NCI-H2029 treated with DMSO at 0.1 percent for 48 hours (cell line): ENCODE data around the gene KCNN1.
"Not testable (repeated sequence)": the region's sequence is repeated elsewhere in the genome, so short reads cannot be mapped to it uniquely, and the experiment has no call there.

Source experiments
- DNase-seq: peaks from one replicate; lab custom pipeline; 2025; lab: John Stamatoyannopoulos, UW

KCNN1 gene

DNA sequence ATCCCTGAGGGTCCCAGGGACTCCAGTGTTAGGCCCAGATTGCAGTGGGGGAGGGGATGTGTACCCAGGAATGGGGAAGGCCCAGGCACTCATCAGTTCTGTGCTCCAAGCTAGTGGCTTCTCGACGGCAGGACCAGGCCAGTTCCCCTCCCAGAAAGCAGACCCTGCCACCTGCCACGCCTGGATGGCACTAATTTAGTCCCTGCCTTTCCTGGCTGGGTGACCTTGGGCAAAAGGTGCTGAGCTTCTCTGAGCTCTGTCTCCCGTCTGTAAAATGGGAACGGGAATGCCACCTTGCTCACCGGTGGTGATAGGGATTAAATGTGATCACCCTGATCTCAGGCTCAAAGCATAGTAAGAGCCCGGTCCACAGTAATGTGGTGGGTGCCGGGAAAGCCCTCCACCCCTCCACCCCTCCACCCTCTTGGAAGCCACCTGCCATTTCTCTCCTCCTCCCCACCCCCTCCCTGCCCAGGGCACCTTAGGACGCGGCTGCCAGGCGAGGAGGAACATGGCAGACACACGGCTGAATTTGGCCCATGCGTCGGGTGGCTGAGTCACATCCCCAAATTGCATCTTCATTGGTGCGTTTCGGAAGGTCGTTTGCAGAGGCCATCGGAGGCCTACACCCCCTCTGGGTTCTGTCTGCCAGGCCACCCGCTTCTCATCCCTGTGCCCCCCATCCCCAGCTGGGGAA, 2.3 kb downstream of the KCNN1 start:
- DNase-seq: no peak

GRCh38 chr19:17972230-17972629, 5.3 kb downstream of the KCNN1 start:
- DNase-seq: no peak

GRCh38 chr19:17973759-17974158, 6.9 kb downstream of the KCNN1 start:
- no peak for DNase-seq

GRCh38 chr19:17974551-17974950, 7.6 kb downstream of the KCNN1 start:
- DNase-seq: no peak

DNA sequence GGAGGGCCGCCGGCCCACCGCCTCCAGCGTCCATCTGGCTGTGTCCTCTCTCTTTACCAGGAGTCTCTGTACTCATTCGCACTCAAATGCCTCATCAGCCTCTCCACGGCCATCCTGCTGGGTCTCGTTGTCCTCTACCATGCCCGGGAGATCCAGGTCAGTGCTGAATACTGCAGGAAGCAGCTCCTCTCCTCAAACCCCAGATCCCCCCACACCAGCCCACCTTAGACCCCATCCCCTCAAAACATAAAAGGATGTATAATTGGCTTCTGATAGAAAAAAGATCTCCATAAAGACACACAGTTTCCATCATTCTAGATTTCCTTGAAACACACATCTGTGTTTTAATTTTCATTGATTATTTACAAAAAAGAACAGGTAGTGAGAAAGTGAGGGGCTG, 8.1 kb downstream of the KCNN1 start:
- DNase-seq: no peak

- DNase-seq: no peak
Observed at GRCh38 chr19:17977021-17977420, 10.1 kb downstream of the KCNN1 start.

GRCh38 chr19:17977488-17977887, 10.6 kb downstream of the KCNN1 start:
- DNase-seq: no peak

GRCh38 chr19:17981611-17982010, 14.7 kb downstream of the KCNN1 start:
- DNase-seq: no peak

DNA sequence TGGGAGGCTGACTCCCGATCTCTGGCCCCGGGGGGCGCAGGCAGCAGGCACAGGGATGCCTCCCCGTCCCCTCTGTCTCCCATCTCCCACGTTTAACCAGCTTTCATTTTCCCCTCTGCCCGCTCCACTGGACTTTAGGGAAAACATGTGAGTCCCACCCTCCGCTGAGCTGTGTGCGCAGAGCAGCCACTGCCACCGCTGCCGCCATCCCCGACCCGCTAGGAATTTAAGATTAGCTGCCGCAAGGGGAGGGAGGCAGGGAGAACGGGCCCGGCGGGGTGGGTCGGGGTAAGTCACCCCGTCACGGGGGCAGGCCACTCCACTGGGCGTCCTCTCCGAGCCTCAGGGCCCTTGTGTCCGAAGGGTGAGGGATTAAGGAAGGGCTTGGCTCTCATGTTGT, 15.5 kb downstream of the KCNN1 start:
- DNase-seq: no peak

DNA sequence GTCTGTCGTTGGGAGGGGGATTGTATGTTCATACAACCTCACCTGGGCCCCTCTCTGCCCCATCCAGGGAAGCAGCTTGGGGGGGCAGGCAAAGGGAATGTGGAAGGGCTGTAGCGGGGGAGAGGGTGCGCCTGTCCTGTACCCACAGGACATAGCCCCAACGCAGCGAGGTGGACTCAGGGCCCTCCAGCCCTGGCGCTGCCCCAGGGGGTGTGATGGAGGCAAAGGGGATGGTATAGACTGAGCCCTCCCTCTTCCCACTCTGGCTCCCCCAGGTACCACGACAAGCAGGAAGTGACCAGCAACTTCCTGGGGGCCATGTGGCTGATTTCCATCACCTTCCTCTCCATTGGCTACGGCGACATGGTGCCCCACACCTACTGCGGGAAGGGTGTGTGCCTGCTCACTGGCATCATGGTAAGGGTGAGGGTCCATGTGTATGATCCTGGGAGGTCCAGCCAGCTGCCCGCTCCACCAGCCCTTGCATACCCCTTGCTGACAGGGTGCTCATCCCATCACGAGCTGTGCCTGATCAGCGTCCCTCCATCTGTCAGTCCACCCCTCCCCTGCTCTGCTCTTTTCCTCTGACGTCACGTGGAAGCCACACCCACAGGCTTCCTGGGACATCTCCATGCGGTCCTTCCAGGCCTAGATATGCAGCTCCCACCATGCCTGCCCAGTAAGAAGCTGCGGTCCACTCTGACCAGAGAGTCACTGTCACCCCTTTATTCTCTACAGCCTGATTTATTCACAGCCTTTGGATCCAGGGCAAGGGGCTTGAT, 18.3 kb downstream of the KCNN1 start:
- no peak for DNase-seq

DNA sequence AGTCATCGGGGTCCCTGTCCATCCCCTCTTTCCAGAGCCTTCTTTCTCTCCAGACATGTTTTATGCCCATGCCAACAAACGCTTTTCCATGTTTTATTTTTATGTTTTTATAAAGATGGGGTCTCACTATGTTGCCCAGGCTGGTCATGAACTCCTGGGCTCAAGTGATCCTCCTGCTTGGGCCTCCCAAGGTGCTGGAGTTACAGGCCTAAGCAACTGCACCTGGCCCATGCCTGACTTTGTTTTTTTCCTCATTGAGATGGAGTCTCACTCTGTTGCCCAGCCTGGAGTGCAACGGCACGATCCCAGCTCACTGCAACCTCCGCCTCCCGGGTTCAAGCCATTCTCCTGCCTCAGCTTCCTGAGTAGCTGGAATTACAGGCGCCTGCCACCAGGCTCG, 19.7 kb downstream of the KCNN1 start:
- not testable (repeated sequence) for DNase-seq

GRCh38 chr19:17988161-17988560, 21.3 kb downstream of the KCNN1 start:
- no peak for DNase-seq

DNA sequence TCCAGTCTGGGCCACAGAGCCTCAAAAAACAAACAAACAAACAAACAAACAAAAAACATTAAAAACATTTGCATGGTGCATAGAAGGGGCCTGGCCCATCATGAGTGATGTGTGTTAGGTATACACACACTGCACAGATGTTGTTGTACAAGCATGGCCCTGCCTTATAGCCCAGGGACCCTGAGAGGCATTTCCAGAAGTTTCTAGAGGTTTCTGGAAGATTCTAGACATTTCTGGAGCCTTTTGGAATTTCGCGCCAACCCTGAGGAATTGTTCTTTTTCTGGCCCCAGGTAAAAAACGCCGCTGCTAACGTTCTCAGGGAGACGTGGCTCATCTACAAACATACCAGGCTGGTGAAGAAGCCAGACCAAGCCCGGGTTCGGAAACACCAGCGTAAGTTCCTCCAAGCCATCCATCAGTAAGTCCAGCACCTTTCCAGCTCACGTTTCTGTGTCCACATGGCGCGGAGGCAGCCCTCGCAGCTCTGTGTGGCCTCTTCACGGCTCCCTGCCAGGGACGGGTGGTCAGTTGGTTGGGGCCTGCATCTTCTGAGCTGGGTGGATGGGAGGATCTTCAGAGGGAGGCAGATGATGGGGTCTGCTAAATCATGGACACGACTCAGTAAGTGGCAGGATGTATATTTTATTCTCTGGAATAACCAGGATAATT, 22.7 kb downstream of the KCNN1 start:
- no peak for DNase-seq

DNA sequence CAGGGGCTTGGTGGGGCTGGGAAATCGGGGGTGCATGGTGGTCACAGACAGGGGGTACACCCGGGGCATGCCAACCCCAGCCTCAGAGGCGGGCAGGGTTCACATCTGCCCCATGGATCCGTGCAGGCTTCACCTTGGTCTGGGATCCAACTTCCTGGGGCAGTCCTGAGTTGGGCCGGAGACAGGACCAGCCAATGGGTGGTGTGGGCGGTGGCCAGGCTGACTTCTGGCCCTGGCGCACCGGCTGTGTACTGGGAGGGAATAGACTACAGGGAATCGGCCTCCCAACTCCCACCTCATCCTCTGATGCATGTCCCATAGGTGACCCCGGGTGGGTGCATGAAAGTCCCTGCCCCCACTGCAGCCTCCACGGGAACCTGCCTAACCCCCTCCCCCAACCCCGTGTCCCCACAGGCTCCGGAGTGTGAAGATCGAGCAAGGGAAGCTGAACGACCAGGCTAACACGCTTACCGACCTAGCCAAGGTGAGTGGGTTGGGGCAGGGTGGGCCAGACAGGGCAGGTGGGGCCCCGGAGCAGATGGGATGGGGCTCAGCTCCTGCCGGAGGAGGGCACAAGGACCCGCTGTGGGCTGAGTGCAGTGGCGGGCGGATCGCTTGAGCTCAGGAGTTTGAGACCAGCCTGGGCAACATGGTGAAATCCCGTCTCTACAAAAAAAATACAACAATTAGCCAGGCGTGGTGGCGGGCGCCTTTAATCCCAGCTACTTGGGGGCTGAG, 26.3 kb downstream of the KCNN1 start:
- no peak for DNase-seq

GRCh38 chr19:17996826-17997316, 30.0 kb downstream of the KCNN1 start:
- DNase-seq: peak; percentile 56

DNA sequence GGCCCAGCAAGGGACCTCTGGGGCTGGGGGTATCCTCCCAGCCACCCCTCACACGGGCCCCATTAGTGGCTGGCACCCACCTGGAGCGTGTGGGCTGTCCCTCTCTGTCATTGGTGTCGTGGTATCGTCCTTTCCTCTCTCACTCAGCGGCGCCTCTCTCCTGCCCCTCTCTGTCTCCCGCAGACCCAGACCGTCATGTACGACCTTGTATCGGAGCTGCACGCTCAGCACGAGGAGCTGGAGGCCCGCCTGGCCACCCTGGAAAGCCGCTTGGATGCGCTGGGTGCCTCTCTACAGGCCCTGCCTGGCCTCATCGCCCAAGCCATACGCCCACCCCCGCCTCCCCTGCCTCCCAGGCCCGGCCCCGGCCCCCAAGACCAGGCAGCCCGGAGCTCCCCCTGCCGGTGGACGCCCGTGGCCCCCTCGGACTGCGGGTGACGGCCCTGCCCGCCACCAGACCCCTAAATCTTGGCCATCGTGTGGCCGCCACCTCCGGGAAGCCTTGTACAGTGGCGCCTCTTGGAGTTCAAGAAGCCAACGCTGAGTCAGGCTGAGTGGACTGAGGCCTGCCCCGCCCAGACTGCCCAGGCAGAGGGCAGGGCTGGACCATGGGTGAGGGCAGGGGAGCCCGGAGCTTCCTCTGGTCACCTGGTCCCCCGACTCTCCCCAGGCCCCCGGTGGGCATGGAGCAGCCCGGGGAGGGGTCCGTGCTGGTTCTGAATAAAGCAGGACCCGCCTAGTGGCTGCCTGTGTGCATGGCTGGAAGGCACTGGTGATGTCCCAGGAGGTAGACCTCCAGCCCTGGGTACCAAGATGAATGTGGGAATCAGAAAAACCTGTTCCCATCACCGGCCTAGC, 31.3 kb downstream of the KCNN1 start:
- no peak for DNase-seq

DNA sequence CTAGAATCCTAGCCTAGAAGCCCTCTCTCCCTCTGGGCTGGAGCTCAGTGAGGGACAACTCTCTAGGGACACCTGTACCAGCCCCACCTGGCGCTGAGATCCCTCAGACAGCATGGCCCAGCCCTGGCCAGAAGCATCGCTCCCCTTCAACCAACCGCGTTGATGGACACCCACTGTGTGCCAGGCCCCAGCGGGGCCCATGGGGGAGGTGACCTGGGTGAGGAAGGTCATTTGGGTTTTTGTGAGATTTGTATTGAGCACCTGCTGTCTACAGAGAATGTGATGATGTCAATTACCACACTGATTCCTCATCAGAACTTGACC, 31.9 kb downstream of the KCNN1 start:
- DNase-seq: no peak

GRCh38 chr19:17999684-18000479, 33.0 kb downstream of the KCNN1 start:
- no peak for DNase-seq

- DNase-seq: no peak
Observed at GRCh38 chr19:18000480-18000914, 33.6 kb downstream of the KCNN1 start.
